H9 (cell line): ENCODE measurements around the gene CWC25. TPM values are rescaled to one million over a fixed set of nuclear protein-coding genes. Genes with fewer than 3 reads are reported as not detected.

Source experiments
- DNase-seq: peaks from one replicate; pipeline ENCODE4 v3.0.0-alpha.2; 2017
- H2AFZ ChIP-seq: one replicate; pipeline ENCODE4 v1.6.1; 2013; ENCODE audit warnings: mild to moderate bottlenecking, low read length, control low read depth, moderate library complexity
- H2AK5ac ChIP-seq: 2 replicates; pipeline ENCODE4 v1.6.1; 2013; ENCODE audit warnings: low read length, control low read depth, mixed read lengths; ENCODE audit not compliant: insufficient read length
- H2BK120ac ChIP-seq: one replicate; pipeline ENCODE4 v1.6.1; 2013; ENCODE audit warnings: low read depth, mild to moderate bottlenecking, low read length, control low read depth, inconsistent platforms; ENCODE audit not compliant: poor library complexity, severe bottlenecking
- H2BK12ac ChIP-seq: 2 replicates; pipeline ENCODE4 v1.6.1; 2013; ENCODE audit warnings: low read length, control low read depth, mixed read lengths, low read depth; ENCODE audit not compliant: insufficient read length
- H2BK15ac ChIP-seq: 2 replicates; pipeline ENCODE4 v1.6.1; 2013; ENCODE audit warnings: low read depth, low read length, control low read depth
- H2BK20ac ChIP-seq: one replicate; pipeline ENCODE4 v1.6.1; 2013; ENCODE audit warnings: low read depth, mild to moderate bottlenecking, low read length, control low read depth, inconsistent platforms; ENCODE audit not compliant: poor library complexity, severe bottlenecking
- H2BK5ac ChIP-seq: 2 replicates; pipeline ENCODE4 v1.6.1; 2013; ENCODE audit warnings: low read length, control low read depth, mixed read lengths; ENCODE audit not compliant: insufficient read length
- H3K14ac ChIP-seq: 2 replicates; pipeline ENCODE4 v1.6.1; 2013; ENCODE audit warnings: low read length, control low read depth; ENCODE audit not compliant: insufficient read depth
- H3K18ac ChIP-seq: 2 replicates; pipeline ENCODE4 v1.6.1; 2013; ENCODE audit warnings: low read depth, mild to moderate bottlenecking, mixed read lengths, low read length, control low read depth; ENCODE audit not compliant: insufficient read length
- H3K23ac ChIP-seq: 2 replicates; pipeline ENCODE4 v1.6.1; 2013; ENCODE audit warnings: low read length, control low read depth, mixed read lengths, low read depth; ENCODE audit not compliant: insufficient read length
- H3K23me2 ChIP-seq: 2 replicates; pipeline ENCODE4 v1.6.1; 2013; ENCODE audit warnings: low read depth, mild to moderate bottlenecking, mixed read lengths, low read length, control low read depth; ENCODE audit not compliant: insufficient read length, poor library complexity, severe bottlenecking
- H3K27ac ChIP-seq: 2 replicates; pipeline ENCODE4 v1.5.1; 2013; ENCODE audit warnings: low read length, control low read depth, mixed read lengths, low read depth; ENCODE audit not compliant: insufficient read length
- H3K27me3 ChIP-seq: 2 replicates; pipeline ENCODE4 v1.6.1; 2013; ENCODE audit warnings: low read length, control low read depth, inconsistent platforms; ENCODE audit not compliant: insufficient read depth
- H3K4ac ChIP-seq: 2 replicates; pipeline ENCODE4 v1.6.1; 2013; ENCODE audit warnings: low read depth, mild to moderate bottlenecking, control low read depth, inconsistent platforms, low read length, moderate library complexity
- H3K4me1 ChIP-seq: 2 replicates; pipeline ENCODE4 v1.6.1; 2013; ENCODE audit warnings: low read length, control low read depth, inconsistent platforms; ENCODE audit not compliant: insufficient read depth
- H3K4me2 ChIP-seq: 2 replicates; pipeline ENCODE4 v1.6.1; 2013; ENCODE audit warnings: low read length, control low read depth, mixed read lengths; ENCODE audit not compliant: insufficient read length, insufficient read depth
- H3K56ac ChIP-seq: 2 replicates; pipeline ENCODE4 v1.6.1; 2013; ENCODE audit warnings: low read depth, mild to moderate bottlenecking, mixed read lengths, low read length, control low read depth; ENCODE audit not compliant: insufficient read length
- H3K79me1 ChIP-seq: 2 replicates; pipeline ENCODE4 v1.6.1; 2013; ENCODE audit warnings: low read depth, mild to moderate bottlenecking, moderate library complexity, low read length, control low read depth, inconsistent platforms; ENCODE audit not compliant: insufficient read depth, poor library complexity, severe bottlenecking
- H3K79me2 ChIP-seq: 2 replicates; pipeline ENCODE4 v1.6.1; 2013; ENCODE audit warnings: low read length, control low read depth, inconsistent platforms; ENCODE audit not compliant: insufficient read depth
- H3K9ac ChIP-seq: 2 replicates; pipeline ENCODE4 v1.6.1; 2013; ENCODE audit warnings: low read length, control low read depth, mixed read lengths; ENCODE audit not compliant: insufficient read length; ENCODE audit errors: extremely low read depth
- H3K9me3 ChIP-seq: one replicate; pipeline ENCODE4 v1.6.1; 2013; ENCODE audit warnings: low read depth, low read length, inconsistent platforms; ENCODE audit not compliant: control insufficient read depth
- H3T11ph ChIP-seq: one replicate; pipeline ENCODE4 v1.6.1; 2013; ENCODE audit warnings: mild to moderate bottlenecking, low read length, control low read depth, inconsistent platforms
- H4K20me1 ChIP-seq: one replicate; pipeline ENCODE4 v1.6.1; 2013; ENCODE audit not compliant: control insufficient read depth, insufficient read length, insufficient read depth
- H4K5ac ChIP-seq: 2 replicates; pipeline ENCODE4 v1.6.1; 2013; ENCODE audit warnings: low read depth, mild to moderate bottlenecking, mixed read lengths, low read length, control low read depth; ENCODE audit not compliant: insufficient read length
- H4K8ac ChIP-seq: replicated peaks from 2 replicates; pipeline ENCODE4 v1.6.1; 2013; ENCODE audit warnings: low read length, control low read depth, mixed read lengths, low read depth; ENCODE audit not compliant: insufficient read length
- H4K91ac ChIP-seq: 2 replicates; pipeline ENCODE4 v1.6.1; 2013; ENCODE audit warnings: low read depth, mild to moderate bottlenecking, moderate library complexity, mixed read lengths, low read length, control low read depth; ENCODE audit not compliant: insufficient read length
- H3K27ac Mint-ChIP-seq, 3 experiments: 2 replicates in 2 of 3; 3 replicates in 1 of 3; pipeline ENCODE4 v1.8.0; 2020 to 2021; ENCODE audit warnings: mixed read lengths in 3 of 3, mild to moderate bottlenecking in 1 of 3, moderate library complexity in 1 of 3
- H3K27me3 Mint-ChIP-seq: 2 replicates; pipeline ENCODE4 v1.8.0; 2021; ENCODE audit warnings: low read depth, mild to moderate bottlenecking, moderate library complexity, mixed read lengths
- H3K36me3 Mint-ChIP-seq, 3 experiments: 2 replicates in 2 of 3; 3 replicates in 1 of 3; pipeline ENCODE4 v1.8.0; 2020 to 2021; ENCODE audit warnings: low read depth in 3 of 3, mixed read lengths in 3 of 3; ENCODE audit not compliant: insufficient read depth in 1 of 3
- H3K4me1 Mint-ChIP-seq, 2 experiments: 2 replicates each; pipeline ENCODE4 v1.8.0; 2020; ENCODE audit warnings: mixed read lengths in 2 of 2
- H3K4me3 Mint-ChIP-seq, 2 experiments: 2 replicates in 1 of 2; 3 replicates in 1 of 2; pipeline ENCODE4 v1.8.0; 2020 to 2021; ENCODE audit warnings: mild to moderate bottlenecking in 2 of 2, mixed read lengths in 2 of 2, moderate library complexity in 1 of 2
- H3K9me3 Mint-ChIP-seq, 2 experiments: 2 replicates in 1 of 2; 3 replicates in 1 of 2; pipeline ENCODE4 v1.8.0; 2020; ENCODE audit warnings: mild to moderate bottlenecking in 2 of 2, mixed read lengths in 2 of 2, moderate library complexity in 1 of 2
- WGBS: extraction: QIAGEN DNeasy Blood & Tissue Kit; methylation state at CpG from one replicate; pipeline ENCODE4 v1.1.7; 2013; ENCODE audit warnings: missing lambda C conversion rate, low lambda C conversion rate, mixed read lengths; ENCODE audit not compliant: insufficient read length; ENCODE audit errors: extremely low coverage; 5-methylcytosine and 5-hydroxymethylcytosine counted together
- total RNA-seq: library from RNA; stranded (reverse); gene quantifications from 2 replicates; pipeline ENCODE4 v1.2.1, GENCODE V29; 2021
- TF ChIP-seq, protein P1 (sequence below): fragments of 200-600 bp; sonication (generic); conservative IDR thresholded peaks from 3 replicates; pipeline ENCODE4 v1.8.0; 2021; ENCODE audit warnings: antibody characterized with exemption, mild to moderate bottlenecking

Gene CWC25
- total RNA-seq, 1 experiment from 2014 or later, result 15.9 TPM

DNA sequence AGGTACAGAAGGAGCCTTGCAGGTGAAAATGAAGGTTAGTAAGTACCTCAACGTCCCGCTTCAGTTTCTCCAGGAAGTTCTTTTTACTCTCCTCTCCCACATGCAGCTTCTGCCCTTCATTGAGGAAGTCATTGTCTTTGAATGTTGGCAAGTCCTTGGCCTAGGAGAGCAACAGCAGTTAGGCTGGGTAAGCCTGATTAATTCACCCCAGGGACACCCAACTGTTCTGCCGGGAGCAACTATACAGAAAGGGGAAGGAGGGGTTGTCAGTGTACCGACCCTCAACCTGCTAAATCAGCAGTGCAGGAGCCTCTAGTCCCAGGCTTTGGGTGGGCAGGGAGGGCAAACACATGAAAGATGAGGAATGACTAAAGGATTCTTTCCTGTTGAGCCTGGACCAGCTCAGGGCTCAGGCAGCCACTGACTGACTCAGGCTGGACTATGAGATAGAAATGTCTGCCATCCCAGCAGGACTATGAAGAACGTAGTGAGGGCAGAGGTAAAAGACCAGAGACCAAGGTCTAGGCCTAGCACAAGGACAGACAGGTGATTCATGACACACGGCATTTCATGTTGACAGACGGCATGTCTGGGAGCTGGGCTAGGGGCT, 47.4 kb downstream of the CWC25 start:
- Histone ChIP-seq H3K27me3 (no peaks in the 10 kb centered on the region), H2AFZ (no peak overlapping the region), H2BK12ac (no peak overlapping the region), H4K91ac (no peak overlapping the region), H2BK120ac (no peak overlapping the region), H2AK5ac (no peak overlapping the region), H3K4me2 (no peak overlapping the region), H3T11ph (no peak overlapping the region), H3K27ac (no peak overlapping the region), H3K23me2 (no peaks in the 10 kb centered on the region), H2BK20ac (no peak overlapping the region), H3K9ac (no peak overlapping the region), H2BK15ac (no peak overlapping the region), H3K4me1 (no peaks in the 10 kb centered on the region), H4K20me1 (no peaks in the 10 kb centered on the region), H3K18ac (no peak overlapping the region), H3K9me3 (no peaks in the 10 kb centered on the region), H3K56ac (no peak overlapping the region), H2BK5ac (no peak overlapping the region), H3K14ac (no peak overlapping the region), H3K79me1 (no peaks in the 10 kb centered on the region), H3K79me2 (no peaks in the 10 kb centered on the region), H3K4ac (no peak overlapping the region), H4K8ac (no peak overlapping the region), H4K5ac (no peak overlapping the region), H3K23ac (no peak overlapping the region)
- TF ChIP-seq, protein P1, sequence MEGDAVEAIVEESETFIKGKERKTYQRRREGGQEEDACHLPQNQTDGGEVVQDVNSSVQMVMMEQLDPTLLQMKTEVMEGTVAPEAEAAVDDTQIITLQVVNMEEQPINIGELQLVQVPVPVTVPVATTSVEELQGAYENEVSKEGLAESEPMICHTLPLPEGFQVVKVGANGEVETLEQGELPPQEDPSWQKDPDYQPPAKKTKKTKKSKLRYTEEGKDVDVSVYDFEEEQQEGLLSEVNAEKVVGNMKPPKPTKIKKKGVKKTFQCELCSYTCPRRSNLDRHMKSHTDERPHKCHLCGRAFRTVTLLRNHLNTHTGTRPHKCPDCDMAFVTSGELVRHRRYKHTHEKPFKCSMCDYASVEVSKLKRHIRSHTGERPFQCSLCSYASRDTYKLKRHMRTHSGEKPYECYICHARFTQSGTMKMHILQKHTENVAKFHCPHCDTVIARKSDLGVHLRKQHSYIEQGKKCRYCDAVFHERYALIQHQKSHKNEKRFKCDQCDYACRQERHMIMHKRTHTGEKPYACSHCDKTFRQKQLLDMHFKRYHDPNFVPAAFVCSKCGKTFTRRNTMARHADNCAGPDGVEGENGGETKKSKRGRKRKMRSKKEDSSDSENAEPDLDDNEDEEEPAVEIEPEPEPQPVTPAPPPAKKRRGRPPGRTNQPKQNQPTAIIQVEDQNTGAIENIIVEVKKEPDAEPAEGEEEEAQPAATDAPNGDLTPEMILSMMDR, result no peak
- no peak overlapping the region for H3K4me3 Mint-ChIP-seq
- peak overlapping the region in 1 of 3 experiments; percentile 44; a peak in 1 of 7 replicates for H3K27ac Mint-ChIP-seq
- H3K4me1 Mint-ChIP-seq, result no peaks in the 10 kb centered on the region
- DNase-seq, result no peak
- H3K36me3 Mint-ChIP-seq, result peaks cover 46 to 88% (median 69%) of the 10 kb centered on the region in 3 experiments
- no peaks in the 10 kb centered on the region for H3K9me3 Mint-ChIP-seq
- H3K27me3 Mint-ChIP-seq, result no peaks in the 10 kb centered on the region
- WGBS, result no CpG with 5 or more reads among the region's 7 CpGs
